Bronchial epithelial cell (primary cell): ENCODE results near the gene UFSP1. TPM values are rescaled to one million over a fixed set of nuclear protein-coding genes. Genes with fewer than 3 reads are reported as not detected.
"Not testable (repeated sequence)": the region's sequence is repeated elsewhere in the genome, so short reads cannot be mapped to it uniquely, and the experiment has no call there.

ENCODE experiments used
- DNase-seq: peaks from one replicate; pipeline ENCODE4 v3.0.0-alpha.2; 2010; ENCODE audit warnings: low read depth
- FAIRE-seq: peaks from 2 replicates; lab custom pipeline; 2011; peaks lifted over from hg19 to GRCh38; lab: Jason Lieb, UNC
- H3K27me3 ChIP-seq: 2 replicates; pipeline ENCODE4 v1.5.1; 2011; ENCODE audit warnings: low read length; ENCODE audit not compliant: control insufficient read depth, insufficient read depth
- H3K36me3 ChIP-seq: 2 replicates; pipeline ENCODE4 v1.5.1; 2011; ENCODE audit warnings: low read length; ENCODE audit not compliant: control insufficient read depth, insufficient read depth
- H3K4me3 ChIP-seq: 2 replicates; pipeline ENCODE4 v1.5.1; 2011; ENCODE audit warnings: mild to moderate bottlenecking, low read depth, low read length, control low read depth
- CTCF ChIP-seq: IDR thresholded peaks from 2 replicates; pipeline ENCODE4 v1.5.1; 2011; ENCODE audit warnings: mild to moderate bottlenecking, moderate library complexity, low read length, control low read depth, inconsistent platforms; ENCODE audit not compliant: insufficient read depth, severe bottlenecking
- total RNA-seq: library from RNA; depleted of rRNA; stranded (reverse); fragments of >200 nt; gene quantifications from 2 replicates; pipeline ENCODE4 v1.2.1, GENCODE V29; 2014

UFSP1 gene
- total RNA-seq, 1 donor from 2014 or later: 4.2 TPM

GRCh38 chr7:100859856-100860255 is 29.7 kb downstream of the UFSP1 start:
- no peak for TF ChIP-seq CTCF
- Histone ChIP-seq H3K4me3 (no peak overlapping the region), H3K27me3 (no peaks in the 10 kb centered on the region), H3K36me3 (peaks cover 18% of the 10 kb centered on the region)
- FAIRE-seq (no peak), DNase-seq (no peak)

GRCh38 chr7:100856871-100857282 is 32.6 kb downstream of the UFSP1 start:
- Histone ChIP-seq H3K27me3 (no peaks in the 10 kb centered on the region), H3K36me3 (peaks cover 20% of the 10 kb centered on the region), H3K4me3 (no peak overlapping the region)
- DNase-seq (no peak), FAIRE-seq (no peak)
- no peak for TF ChIP-seq CTCF

- FAIRE-seq (no peak), DNase-seq (no peak)
- H3K36me3 ChIP-seq: peaks cover 11% of the 10 kb centered on the region
- no peak overlapping the region for H3K4me3 ChIP-seq
- H3K27me3 ChIP-seq: no peaks in the 10 kb centered on the region
- TF ChIP-seq CTCF: no peak
These were observed 34.0 kb downstream of the UFSP1 start for GRCh38 chr7:100855515-100855914.

GRCh38 chr7:100854899-100855298 is 34.6 kb downstream of the UFSP1 start:
- not testable (repeated sequence) for DNase-seq, H3K36me3 ChIP-seq, H3K4me3 ChIP-seq, FAIRE-seq, H3K27me3 ChIP-seq

- DNase-seq: no peak
- H3K36me3 ChIP-seq: peaks cover 7% of the 10 kb centered on the region
- TF ChIP-seq CTCF: no peak
- H3K4me3 ChIP-seq: no peak overlapping the region
- no peak for FAIRE-seq
- no peaks in the 10 kb centered on the region for H3K27me3 ChIP-seq
These were observed 35.2 kb downstream of the UFSP1 start for GRCh38 chr7:100854146-100854895.

- peak; percentile 96 for TF ChIP-seq CTCF
- FAIRE-seq (no peak), DNase-seq (peak; percentile 75)
- Histone ChIP-seq H3K36me3 (peaks cover 5% of the 10 kb centered on the region), H3K4me3 (peak within 1 kb of the TSS; percentile 73), H3K27me3 (no peaks in the 10 kb centered on the region)
These were observed 37.3 kb downstream of the UFSP1 start, which contains the start of gene SLC12A9 for GRCh38 chr7:100852048-100852872. TSS of gene SLC12A9 (plus strand) at chr7:100852713. CDS start at chr7:100854198, 1,485 bp downstream.
